ENCODE measurements around the gene PYM1.

Gene PYM1

GRCh38 chr12:55931780-55932550 lies 4.3 kb upstream of the PYM1 start (continued):
- TF ChIP-seq ZNF280D (tag by site-specific recombination; IDR thresholded peaks at IDR 0.05) (no peak), ZBTB44 (tag by site-specific recombination; IDR thresholded peaks at IDR 0.05) (no peak), ZBTB6 (tag by site-specific recombination; IDR thresholded peaks at IDR 0.05) (peak; percentile 99), ZNF561 (tag by site-specific recombination; IDR thresholded peaks at IDR 0.05; ENCODE audit: borderline replicate concordance) (no peak), CTCF (tag by site-specific recombination; IDR thresholded peaks at IDR 0.05) (no peak), ZNF112 (tag by site-specific recombination; IDR thresholded peaks at IDR 0.05) (no peak), ZNF132 (tag by site-specific recombination; IDR thresholded peaks at IDR 0.05; ENCODE audit: borderline replicate concordance) (no peak), ZNF350 (tag by site-specific recombination; IDR thresholded peaks at IDR 0.05) (no peak), ZBTB20 (tag by site-specific recombination; IDR thresholded peaks at IDR 0.05) (no peak), ZNF558 (tag by site-specific recombination; IDR thresholded peaks at IDR 0.05) (no peak), ZBTB26 (tag by site-specific recombination; optimal IDR thresholded peaks at IDR 0.05) (peak; percentile 37), ZNF585B (tag by site-specific recombination; IDR thresholded peaks at IDR 0.05) (no peak), ZFP69B (tag by site-specific recombination; IDR thresholded peaks at IDR 0.05) (no peak), REST (tag by site-specific recombination; IDR thresholded peaks at IDR 0.05) (no peak), GLIS2 (tag by site-specific recombination; IDR thresholded peaks at IDR 0.05) (no peak), ZNF768 (tag by site-specific recombination; IDR thresholded peaks at IDR 0.05) (no peak), ZNF211 (tag by site-specific recombination; IDR thresholded peaks at IDR 0.05; ENCODE audit: low read depth) (no peak), PRDM4 (tag by site-specific recombination; IDR thresholded peaks at IDR 0.05) (peak; percentile 79), ZNF488 (tag by site-specific recombination; IDR thresholded peaks at IDR 0.05) (no peak), ZNF76 (tag by site-specific recombination; IDR thresholded peaks at IDR 0.05; ENCODE audit: borderline replicate concordance, low read depth) (no peak)
